ENCODE results near the gene TRAPPC8. TPM values are rescaled to one million over a fixed set of nuclear protein-coding genes. Genes with fewer than 3 reads are reported as not detected.

Gene TRAPPC8
- total RNA-seq, 1 experiment from 2014 or later = 38.0 TPM

- peaks cover 8% of the 10 kb centered on the region for H3K9me3 Mint-ChIP-seq (ENCODE audit: low read depth, unreplicated experiment)
- intact Hi-C loops (cut with micrococcal nuclease; ENCODE audit: unreplicated experiment) = no loop called here
- CTCF ChIA-PET = no interaction called here
- no peaks in the 10 kb centered on the region for H3K27me3 Mint-ChIP-seq (ENCODE audit: unreplicated experiment)
- peaks cover 30% of the 10 kb centered on the region for H3K36me3 Mint-ChIP-seq (ENCODE audit: insufficient read depth, unreplicated experiment)
- H3K4me3 Mint-ChIP-seq (ENCODE audit: low read depth, unreplicated experiment) = no peak overlapping the region
- no peak overlapping the region for H3K27ac Mint-ChIP-seq (ENCODE audit: unreplicated experiment)
- DNase-seq = no peak
- BruUV-seq (replicated peaks) = no TSS peak
- no peaks in the 10 kb centered on the region for H3K4me1 Mint-ChIP-seq (ENCODE audit: low read depth, unreplicated experiment)
- TF ChIP-seq CTCF (IDR thresholded peaks at IDR 0.05; ENCODE audit: unreplicated experiment) = no peak
These were observed 62.6 kb downstream of the TRAPPC8 start for GRCh38 chr18:31880186-31880898.

GRCh38 chr18:31878358-31878757, 64.6 kb downstream of the TRAPPC8 start:
- H3K36me3 Mint-ChIP-seq (ENCODE audit: insufficient read depth, unreplicated experiment) = peaks cover 21% of the 10 kb centered on the region
- no peak overlapping the region for H3K27ac Mint-ChIP-seq (ENCODE audit: unreplicated experiment)
- H3K9me3 Mint-ChIP-seq (ENCODE audit: low read depth, unreplicated experiment) = peaks cover 8% of the 10 kb centered on the region
- no peak overlapping the region for H3K4me3 Mint-ChIP-seq (ENCODE audit: low read depth, unreplicated experiment)
- H3K4me1 Mint-ChIP-seq (ENCODE audit: low read depth, unreplicated experiment) = no peaks in the 10 kb centered on the region
- intact Hi-C loops (cut with micrococcal nuclease; ENCODE audit: unreplicated experiment) = no loop called here
- H3K27me3 Mint-ChIP-seq (ENCODE audit: unreplicated experiment) = no peaks in the 10 kb centered on the region
- no TSS peak for BruUV-seq (replicated peaks)
- no peak for TF ChIP-seq CTCF (IDR thresholded peaks at IDR 0.05; ENCODE audit: unreplicated experiment)
- DNase-seq = no peak
- CTCF ChIA-PET = interaction anchor here (0.7 kb wide), 1 partner anchor 315 kb away, joined by 5 read pairs; no protein-coding TSS in a partner anchor

GRCh38 chr18:31877900-31878299, 65.0 kb downstream of the TRAPPC8 start:
- intact Hi-C loops (cut with micrococcal nuclease; ENCODE audit: unreplicated experiment) = no loop called here
- Mint-ChIP-seq H3K27me3 (ENCODE audit: unreplicated experiment) (no peaks in the 10 kb centered on the region), H3K4me1 (ENCODE audit: low read depth, unreplicated experiment) (no peaks in the 10 kb centered on the region), H3K4me3 (ENCODE audit: low read depth, unreplicated experiment) (no peak overlapping the region), H3K36me3 (ENCODE audit: insufficient read depth, unreplicated experiment) (peaks cover 22% of the 10 kb centered on the region), H3K9me3 (ENCODE audit: low read depth, unreplicated experiment) (peaks cover 8% of the 10 kb centered on the region), H3K27ac (ENCODE audit: unreplicated experiment) (no peak overlapping the region)
- no TSS peak for BruUV-seq (replicated peaks)
- no peak for DNase-seq
- no peak for TF ChIP-seq CTCF (IDR thresholded peaks at IDR 0.05; ENCODE audit: unreplicated experiment)
- CTCF ChIA-PET = interaction anchor here (0.7 kb wide), 1 partner anchor 316 kb away, joined by 5 read pairs; no protein-coding TSS in a partner anchor

GRCh38 chr18:31876707-31877106, 66.2 kb downstream of the TRAPPC8 start:
- no peak overlapping the region for H3K4me3 Mint-ChIP-seq (ENCODE audit: low read depth, unreplicated experiment)
- peaks cover 6% of the 10 kb centered on the region for H3K9me3 Mint-ChIP-seq (ENCODE audit: low read depth, unreplicated experiment)
- intact Hi-C loops (cut with micrococcal nuclease; ENCODE audit: unreplicated experiment) = no loop called here
- no peaks in the 10 kb centered on the region for H3K27me3 Mint-ChIP-seq (ENCODE audit: unreplicated experiment)
- no TSS peak for BruUV-seq (replicated peaks)
- no peaks in the 10 kb centered on the region for H3K4me1 Mint-ChIP-seq (ENCODE audit: low read depth, unreplicated experiment)
- no peak overlapping the region for H3K27ac Mint-ChIP-seq (ENCODE audit: unreplicated experiment)
- DNase-seq = no peak
- no peak for TF ChIP-seq CTCF (IDR thresholded peaks at IDR 0.05; ENCODE audit: unreplicated experiment)
- H3K36me3 Mint-ChIP-seq (ENCODE audit: insufficient read depth, unreplicated experiment) = peaks cover 29% of the 10 kb centered on the region
- CTCF ChIA-PET = no interaction called here

Data from Calu3 (cell line).